HG03196 (cell line): ENCODE results near the gene NKX2-3.

Experiments
- ATAC-seq: cut with Tn5 transposase; IDR thresholded peaks from one replicate; pipeline ENCODE4 v1.9.1; 2021; ENCODE audit not compliant: unreplicated experiment

NKX2-3 gene

GRCh38 chr10:99525897-99526296 is 6.8 kb upstream of the NKX2-3 start:
- no peak for ATAC-seq

- no peak for ATAC-seq
Observed at GRCh38 chr10:99526861-99527504, 5.8 kb upstream of the NKX2-3 start.

GRCh38 chr10:99527526-99528493 is 4.9 kb upstream of the NKX2-3 start:
- no peak for ATAC-seq

- no peak for ATAC-seq
Observed at GRCh38 chr10:99528494-99529441, 4.0 kb upstream of the NKX2-3 start.

GRCh38 chr10:99529591-99530107 is 3.1 kb upstream of the NKX2-3 start:
- ATAC-seq: no peak

- no peak for ATAC-seq
Observed at GRCh38 chr10:99530108-99531025, 2.4 kb upstream of the NKX2-3 start.

- ATAC-seq: no peak
Observed at GRCh38 chr10:99531026-99531695, 1.6 kb upstream of the NKX2-3 start.

- ATAC-seq: no peak
Observed at GRCh38 chr10:99531696-99532593, 797 bp upstream of the NKX2-3 start.

GRCh38 chr10:99533496-99534449 is 1.0 kb downstream of the NKX2-3 start:
- no peak for ATAC-seq

GRCh38 chr10:99534450-99534938 is 1.8 kb downstream of the NKX2-3 start:
- ATAC-seq: no peak

- ATAC-seq: no peak
Observed at GRCh38 chr10:99534939-99535763, 2.4 kb downstream of the NKX2-3 start.

- ATAC-seq: no peak
Observed at GRCh38 chr10:99535764-99536337, 3.1 kb downstream of the NKX2-3 start.

GRCh38 chr10:99536338-99537085 is 3.8 kb downstream of the NKX2-3 start:
- ATAC-seq: no peak

GRCh38 chr10:99537086-99537988 is 4.6 kb downstream of the NKX2-3 start:
- ATAC-seq: no peak
